GM18520 (cell line): ENCODE data around the gene APC2.
"Not testable (repeated sequence)": the region's sequence is repeated elsewhere in the genome, so short reads cannot be mapped to it uniquely, and the experiment has no call there.

Experiments used
- ATAC-seq: cut with Tn5 transposase; IDR thresholded peaks from one replicate; pipeline ENCODE4 v1.9.1; 2021; ENCODE audit not compliant: unreplicated experiment

The APC2 gene

DNA sequence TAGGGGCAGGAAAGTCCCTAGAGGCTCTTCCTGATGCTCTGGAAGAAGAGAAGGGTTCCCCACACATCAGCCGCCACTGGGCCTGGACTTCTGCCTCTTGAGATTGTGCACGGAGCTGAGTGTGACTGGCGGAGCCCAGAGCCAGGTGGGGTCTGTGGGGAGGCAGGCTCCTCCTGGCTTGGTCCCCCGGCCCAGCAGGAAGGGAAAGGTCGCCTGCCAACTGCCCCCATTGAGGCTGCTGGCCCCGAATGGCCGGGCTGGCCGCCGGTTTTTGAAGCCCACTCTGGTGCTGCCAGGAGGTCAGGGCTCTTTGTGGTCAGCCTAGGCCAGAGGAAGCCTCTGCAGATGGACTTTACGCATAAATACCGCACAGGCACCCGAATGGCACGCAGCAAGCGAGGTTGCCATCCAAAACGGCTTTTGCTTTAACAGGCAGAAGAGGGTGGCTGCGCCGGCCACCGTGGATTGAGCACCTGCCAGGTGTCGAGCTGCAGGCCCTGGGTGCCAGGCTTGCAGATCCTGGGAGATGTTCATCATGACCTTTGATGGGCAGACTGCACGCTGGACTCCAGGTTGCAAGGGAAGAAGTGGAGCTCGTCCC lies 37.5 kb upstream of the APC2 start:
- ATAC-seq = no peak

GRCh38 chr19:1412995-1413800 lies 36.7 kb upstream of the APC2 start:
- no peak for ATAC-seq

DNA sequence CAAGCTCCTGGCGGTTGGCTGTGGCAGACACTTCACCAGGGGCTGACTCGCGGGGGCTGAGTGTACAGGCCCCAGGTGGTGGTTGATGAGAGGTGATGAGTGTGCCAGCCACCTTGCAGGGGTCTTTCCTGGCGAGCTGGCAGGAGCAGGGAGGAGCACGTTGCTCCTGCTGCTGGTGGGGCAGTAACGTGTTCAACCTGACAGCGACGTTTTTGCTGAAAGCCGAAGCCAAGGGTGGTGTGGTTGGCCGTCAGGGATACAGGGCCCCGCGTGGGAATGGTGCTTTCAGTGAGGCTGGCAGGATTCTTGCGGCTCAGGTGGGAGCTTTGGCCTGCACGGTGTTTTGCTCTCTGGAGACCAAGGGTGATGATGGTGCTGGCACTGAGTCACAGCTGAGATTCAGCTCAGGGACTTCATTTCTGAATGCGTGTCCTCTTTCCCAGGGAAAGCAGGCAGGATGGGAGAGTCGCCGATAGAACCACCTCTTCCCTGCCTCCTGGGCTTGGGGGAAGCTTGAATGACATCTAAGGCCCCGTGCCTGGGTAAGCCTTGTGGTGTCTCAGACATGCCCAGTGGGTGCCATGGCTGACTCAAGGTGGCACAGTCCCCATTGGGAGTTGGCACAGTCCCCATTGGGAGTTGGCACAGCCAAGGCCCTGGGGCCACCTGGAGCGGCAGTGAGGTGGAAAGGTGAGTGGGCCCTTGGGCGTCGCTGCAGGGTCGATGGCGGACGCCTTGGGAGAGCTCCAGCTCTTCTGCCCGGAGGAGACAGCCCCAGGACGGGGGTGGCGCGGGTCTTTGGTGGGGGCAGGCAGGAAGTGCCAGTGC lies 33.7 kb upstream of the APC2 start:
- no peak for ATAC-seq

DNA sequence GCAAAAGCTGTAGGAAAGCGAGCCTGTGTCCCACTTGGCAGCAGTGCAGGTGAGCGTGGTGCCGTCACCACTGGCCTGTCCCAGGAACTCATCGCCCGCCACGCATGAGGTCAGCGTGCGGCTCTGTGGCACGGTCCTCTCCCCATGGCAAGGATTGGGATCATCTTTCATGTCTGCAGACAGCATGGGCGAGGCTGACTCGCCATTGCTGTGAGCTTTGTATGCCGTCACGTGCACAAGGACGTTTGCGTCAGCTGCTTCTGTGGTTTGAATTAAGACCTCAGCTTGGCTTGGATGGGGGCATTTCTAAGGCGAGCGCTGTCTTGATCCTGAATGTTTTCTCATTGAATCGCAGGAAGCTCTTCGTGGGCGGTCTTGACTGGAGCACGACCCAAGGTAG lies 32.8 kb upstream of the APC2 start:
- ATAC-seq = no peak

- ATAC-seq = no peak
Observed at GRCh38 chr19:1417681-1418495, 32.0 kb upstream of the APC2 start.

GRCh38 chr19:1418496-1418775 lies 31.5 kb upstream of the APC2 start:
- ATAC-seq = no peak

GRCh38 chr19:1418951-1419738 lies 30.8 kb upstream of the APC2 start:
- no peak for ATAC-seq

DNA sequence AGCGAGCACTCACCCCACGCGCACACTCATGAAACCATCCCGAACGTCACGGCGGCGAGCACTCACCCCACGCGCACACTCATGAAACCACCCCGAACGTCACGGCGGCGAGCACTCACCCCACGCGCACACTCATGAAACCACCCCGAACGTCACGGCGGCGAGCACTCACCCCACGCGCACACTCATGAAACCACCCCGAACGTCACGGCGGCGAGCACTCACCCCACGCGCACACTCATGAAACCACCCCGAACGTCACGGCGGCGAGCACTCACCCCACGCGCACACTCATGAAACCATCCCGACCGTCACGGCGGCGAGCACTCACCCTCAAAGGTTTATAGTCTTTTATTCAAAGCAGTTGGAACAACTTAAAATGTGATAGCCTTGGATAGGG lies 29.8 kb upstream of the APC2 start:
- ATAC-seq = not testable (repeated sequence)

- no peak for ATAC-seq
Observed at GRCh38 chr19:1420590-1420989, 29.3 kb upstream of the APC2 start.

DNA sequence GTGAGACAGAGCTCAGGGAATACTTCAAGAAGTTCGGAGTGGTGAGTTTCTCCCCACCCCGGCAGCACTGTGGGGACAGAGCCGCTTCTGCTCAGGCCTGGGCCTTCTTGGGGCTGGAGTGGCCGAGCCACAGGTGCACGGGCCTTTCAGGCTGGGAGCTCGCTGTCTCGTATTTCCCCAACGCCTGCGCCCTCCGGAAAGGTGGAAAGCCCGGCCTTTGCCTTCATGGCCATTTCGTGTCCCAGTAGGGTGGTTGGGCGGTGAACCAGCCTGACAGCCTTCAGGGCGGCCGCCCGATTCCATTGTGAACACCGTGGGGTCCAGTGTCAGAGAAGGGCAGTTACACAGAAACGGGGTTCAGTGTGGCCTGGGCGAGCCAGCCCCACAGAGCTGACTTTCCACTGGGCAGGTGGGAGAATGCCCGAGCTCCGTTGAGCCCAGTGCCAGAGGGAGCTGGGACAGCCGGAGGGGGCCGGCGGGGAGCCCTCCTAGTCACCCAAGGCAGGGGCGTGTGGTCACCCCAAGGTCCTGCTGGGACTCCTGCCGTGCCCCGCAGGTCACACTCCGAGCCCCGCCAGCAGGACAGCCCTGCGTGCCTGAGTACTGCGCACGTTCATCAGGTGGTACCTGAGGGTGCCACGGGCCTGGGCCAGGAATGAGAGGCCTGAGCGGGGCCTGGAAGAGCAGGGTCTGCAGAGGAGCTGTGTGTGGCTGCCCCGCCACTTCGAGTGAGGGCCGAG lies 28.5 kb upstream of the APC2 start:
- no peak for ATAC-seq

DNA sequence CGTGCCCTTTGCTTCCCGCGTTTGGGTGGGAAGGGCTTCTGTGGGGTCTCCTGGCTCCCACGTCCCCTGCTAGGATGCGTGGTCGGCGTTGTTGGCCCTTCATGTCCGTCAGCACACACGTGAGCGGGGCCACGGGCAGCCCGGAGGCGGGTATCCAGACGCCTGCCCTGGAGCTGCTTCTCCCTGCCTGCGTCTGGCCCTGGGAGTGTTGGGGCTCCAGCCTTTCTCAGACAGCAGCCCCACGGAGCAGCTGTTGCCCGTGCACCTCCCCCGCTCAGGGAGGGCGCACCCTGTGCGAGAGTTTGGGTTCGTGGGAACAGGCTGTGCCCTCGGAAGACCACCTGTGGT lies 28.0 kb upstream of the APC2 start:
- no peak for ATAC-seq

DNA sequence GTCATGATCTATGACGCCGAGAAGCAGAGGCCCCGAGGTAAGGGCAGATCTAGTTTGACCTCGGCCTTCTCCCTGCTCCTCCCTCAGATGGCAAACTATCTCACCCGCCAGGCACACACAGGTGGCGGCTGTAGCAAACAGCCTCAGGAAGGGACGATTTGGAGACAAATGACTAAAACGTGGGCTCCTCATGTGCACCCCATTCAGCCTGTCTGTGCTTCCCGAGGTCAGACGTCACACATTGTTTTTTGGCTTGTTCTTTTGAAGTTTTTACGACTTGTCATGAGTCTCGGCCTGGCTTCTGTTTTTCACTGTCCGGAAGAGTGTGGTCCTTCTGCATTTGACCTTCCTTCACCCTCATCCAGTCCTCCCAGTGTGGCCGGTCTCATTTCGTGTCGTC lies 27.6 kb upstream of the APC2 start:
- ATAC-seq = no peak

DNA sequence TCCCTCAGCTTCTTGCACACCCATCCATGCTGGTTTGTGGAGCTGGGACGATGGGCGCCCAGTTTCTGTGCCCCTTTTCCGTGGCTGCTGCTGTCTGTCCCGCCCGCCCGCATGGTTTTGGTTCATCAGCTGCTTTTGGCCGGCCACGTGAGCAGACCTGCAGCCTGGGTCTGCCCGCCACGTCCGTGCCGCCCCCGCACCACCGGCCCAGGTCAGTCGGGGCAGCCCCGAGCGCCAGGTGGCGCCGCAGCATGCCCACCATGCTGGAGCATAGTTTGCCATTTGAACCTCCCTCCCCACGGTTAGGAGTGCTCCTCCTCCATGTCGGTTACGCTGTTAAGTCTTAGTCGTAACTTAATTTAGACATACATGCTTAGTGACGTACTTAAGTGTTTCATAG lies 27.0 kb upstream of the APC2 start:
- no peak for ATAC-seq

DNA sequence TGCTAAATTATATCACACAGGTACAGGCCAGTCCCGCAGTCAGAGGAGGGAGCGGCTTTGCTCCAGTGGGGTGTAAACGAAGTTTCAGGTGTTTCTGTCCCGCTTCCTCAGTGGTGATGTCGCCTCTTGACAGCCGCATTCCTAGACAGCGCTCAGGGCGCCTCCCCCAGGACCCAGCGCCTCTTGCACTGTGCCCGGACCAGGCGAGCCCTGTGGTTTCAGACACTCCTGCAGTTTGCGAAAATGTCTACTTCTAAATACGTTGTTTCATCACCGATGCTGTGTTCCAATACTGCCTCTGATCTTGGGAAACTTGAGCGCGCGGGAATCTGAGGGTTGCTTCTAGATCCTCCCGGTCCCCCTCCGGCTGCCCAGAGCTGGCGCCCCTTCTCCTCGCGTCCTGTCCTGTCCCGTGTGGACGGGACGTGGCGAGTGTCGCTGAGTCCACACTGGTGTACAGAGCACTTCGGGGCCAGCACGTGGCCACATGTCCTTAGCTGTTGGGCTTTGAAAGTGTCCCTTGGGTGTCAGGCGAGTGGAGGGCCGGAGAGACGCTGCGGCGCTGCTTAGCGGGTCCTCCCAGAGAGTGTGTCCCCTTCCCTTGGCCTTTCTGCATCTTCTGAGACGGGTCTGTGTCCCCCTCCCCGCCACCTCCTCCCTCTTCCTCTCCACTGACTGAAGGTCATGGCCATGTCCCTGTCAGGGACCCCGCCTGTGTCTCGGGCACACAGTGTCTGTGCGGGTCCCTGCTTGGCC lies 26.3 kb upstream of the APC2 start:
- no peak for ATAC-seq

DNA sequence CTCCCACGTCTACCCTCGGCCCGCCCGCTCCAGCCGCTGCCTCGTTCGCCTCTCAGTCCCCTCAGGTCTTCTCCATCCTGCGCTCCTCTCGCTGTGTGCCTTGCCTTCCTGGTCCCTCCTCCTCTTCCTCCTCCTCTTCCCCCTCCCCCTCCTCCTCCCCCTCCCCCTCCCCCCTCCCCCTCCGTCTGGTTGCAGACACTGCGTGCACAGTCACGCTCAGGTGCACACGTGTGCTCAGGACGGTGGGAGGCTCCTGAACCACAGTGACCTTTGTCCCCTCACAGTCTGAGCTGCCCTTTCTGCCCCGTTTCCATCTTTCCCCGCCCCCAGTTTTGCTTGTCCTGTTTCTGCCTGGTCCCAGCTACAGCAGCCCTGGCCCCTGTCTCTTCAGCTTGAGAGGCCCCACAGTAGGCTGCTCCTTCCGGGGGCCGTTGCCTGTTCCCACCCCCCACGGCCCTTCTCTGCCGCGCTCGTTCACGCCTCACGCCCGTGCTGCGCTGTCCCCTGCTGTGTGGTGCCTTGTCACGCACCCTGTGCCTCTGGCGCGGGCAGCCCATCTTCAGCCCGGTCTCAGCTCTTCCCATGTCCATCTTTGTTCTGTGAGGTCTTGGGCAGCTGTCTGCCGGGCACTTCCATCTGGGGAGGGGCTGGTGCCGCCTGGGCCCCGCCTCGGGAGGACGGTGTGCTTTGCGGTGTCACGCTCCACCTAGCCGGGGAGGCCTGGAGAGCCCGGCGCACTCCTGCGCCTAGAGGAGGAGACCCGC lies 25.5 kb upstream of the APC2 start:
- no peak for ATAC-seq

- no peak for ATAC-seq
Observed at GRCh38 chr19:1425102-1425837, 24.7 kb upstream of the APC2 start.

DNA sequence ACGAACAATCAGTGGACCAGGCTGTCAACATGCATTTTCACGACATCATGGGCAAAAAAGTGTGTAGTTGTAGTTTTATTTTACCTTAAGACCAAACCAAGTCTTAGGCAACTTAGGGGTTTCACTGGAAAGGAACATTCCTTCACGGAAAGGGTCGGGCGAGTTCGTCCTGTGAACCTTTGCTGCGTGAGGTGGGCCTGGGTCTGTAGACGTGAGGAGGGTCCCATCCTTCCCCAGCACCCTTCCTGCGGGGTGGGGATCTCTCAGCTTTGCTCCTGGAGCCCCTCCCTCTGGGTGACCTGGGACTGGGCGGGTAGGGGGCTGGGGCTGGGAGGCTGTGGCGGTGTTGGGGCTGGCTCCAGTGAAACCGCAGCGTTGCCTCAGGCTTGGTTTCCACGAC lies 24.0 kb upstream of the APC2 start:
- ATAC-seq = no peak

GRCh38 chr19:1426736-1427135 lies 23.2 kb upstream of the APC2 start:
- ATAC-seq = no peak
